T-cell (primary cell): ENCODE measurements around the gene PLK3. TPM values are rescaled to one million over a fixed set of nuclear protein-coding genes. Genes with fewer than 3 reads are reported as not detected.
A peak's percentile ranks its signal among the peaks of the same experiment; 100 is the strongest.

Experiments used
- ATAC-seq, 4 experiments: fragments of 200-7000 bp in 3 of 4; fragments of 150-1000 bp in 1 of 4; cut with Tn5 transposase; replicated peaks in 1 of 4; 1 replicate in 3 of 4; 2 replicates in 1 of 4; pipeline ENCODE4 v1.10.0; 2021; ENCODE audit warnings: moderate library complexity in 3 of 4, mild to moderate bottlenecking in 2 of 4, moderate number of reproducible peaks in 1 of 4
- CTCF ChIA-PET, 2 donors: fragments of 300-600 bp; sonication (Branson Sonifier 250); formaldehyde crosslinking; loops; one replicate each; lab custom pipeline; 2022; ENCODE audit warnings: antibody characterized with exemption in 2 of 2; lab: Charles Lee
- POLR2A ChIA-PET, 2 donors: fragments of 300-600 bp; sonication (Branson Sonifier 250); formaldehyde crosslinking; loops; one replicate each; lab custom pipeline; 2022; ENCODE audit warnings: antibody characterized with exemption in 2 of 2; lab: Charles Lee
- DNase-seq, 35 experiments: peaks; one replicate each; pipeline versions ENCODE4 v3.0.0 to v3.0.0-alpha.2; 2013 to 2023
- H3K27ac ChIP-seq: one replicate; pipeline ENCODE4 v1.5.1; 2013; ENCODE audit warnings: low read length
- H3K27me3 ChIP-seq, 2 experiments: replicated peaks in 1 of 2; 1 replicate in 1 of 2; 2 replicates in 1 of 2; pipeline versions ENCODE4 v1.6.1 to v1.7.0; 2013; ENCODE audit warnings: low read length in 1 of 2, mixed read lengths in 1 of 2; ENCODE audit not compliant: control insufficient read depth in 2 of 2, insufficient read depth in 2 of 2; ENCODE audit errors: extremely low read depth in 1 of 2
- H3K36me3 ChIP-seq, 2 donors: 1 replicate in 1 of 2; 2 replicates in 1 of 2; pipeline versions ENCODE4 v1.6.1 to v1.7.0; 2013; ENCODE audit warnings: low read length in 1 of 2; ENCODE audit not compliant: control insufficient read depth in 2 of 2, insufficient read depth in 1 of 2; ENCODE audit errors: extremely low read depth in 1 of 2
- H3K4me1 ChIP-seq, 2 experiments: 1 replicate in 1 of 2; 2 replicates in 1 of 2; pipeline versions ENCODE4 v1.6.1 to v1.7.0; 2013; ENCODE audit warnings: low read length in 2 of 2, mixed read lengths in 1 of 2; ENCODE audit not compliant: insufficient read depth in 2 of 2, control insufficient read depth in 1 of 2; ENCODE audit errors: extremely low read depth in 1 of 2
- H3K4me3 ChIP-seq, 2 donors: 1 replicate in 1 of 2; 2 replicates in 1 of 2; pipeline versions ENCODE4 v1.5.1 to v1.7.0; 2013; ENCODE audit warnings: mild to moderate bottlenecking in 2 of 2, low read length in 1 of 2, moderate library complexity in 1 of 2; ENCODE audit not compliant: control insufficient read depth in 1 of 2; ENCODE audit errors: extremely low read depth in 1 of 2
- H3K9me3 ChIP-seq: 2 replicates; pipeline ENCODE4 v1.7.0; 2013
- H3K27ac Mint-ChIP-seq, 2 donors: one replicate each; pipeline ENCODE4 v1.8.0; 2020 to 2021; ENCODE audit warnings: mild to moderate bottlenecking in 2 of 2, mixed read lengths in 2 of 2
- H3K27me3 Mint-ChIP-seq, 2 donors: one replicate each; pipeline ENCODE4 v1.8.0; 2021 to 2022; ENCODE audit warnings: mixed read lengths in 2 of 2
- H3K36me3 Mint-ChIP-seq: one replicate; pipeline ENCODE4 v1.8.0; 2021; ENCODE audit warnings: mixed read lengths
- H3K4me1 Mint-ChIP-seq, 3 donors: one replicate each; pipeline ENCODE4 v1.8.0; 2020 to 2022; ENCODE audit warnings: mixed read lengths in 3 of 3, mild to moderate bottlenecking in 1 of 3
- H3K4me3 Mint-ChIP-seq, 3 donors: one replicate each; pipeline ENCODE4 v1.8.0; 2020 to 2022; ENCODE audit warnings: mild to moderate bottlenecking in 3 of 3, mixed read lengths in 3 of 3, moderate library complexity in 3 of 3
- H3K9me3 Mint-ChIP-seq, 3 donors: one replicate each; pipeline ENCODE4 v1.8.0; 2020 to 2022; ENCODE audit warnings: mixed read lengths in 3 of 3
- WGBS: methylation state at CpG from one replicate; pipeline ENCODE4 v1.1.5; 2013; ENCODE audit warnings: missing lambda C conversion rate; ENCODE audit not compliant: insufficient coverage; 5-methylcytosine and 5-hydroxymethylcytosine counted together
- total RNA-seq, 35 experiments: library from RNA in 6 of 35; stranded (reverse) in 6 of 35; fragments of 120-200 nt in 1 of 35; gene quantifications; one replicate each; pipeline versions ENCODE4 v1.2.1 to v1.2.4 and lab custom pipeline; 2013 to 2026

The PLK3 gene
- total RNA-seq, 5 donors from 2014 or later (not counting 1 experiment from before 2014, with no cell fraction given) = 124 to 453 (median 136) TPM

DNA sequence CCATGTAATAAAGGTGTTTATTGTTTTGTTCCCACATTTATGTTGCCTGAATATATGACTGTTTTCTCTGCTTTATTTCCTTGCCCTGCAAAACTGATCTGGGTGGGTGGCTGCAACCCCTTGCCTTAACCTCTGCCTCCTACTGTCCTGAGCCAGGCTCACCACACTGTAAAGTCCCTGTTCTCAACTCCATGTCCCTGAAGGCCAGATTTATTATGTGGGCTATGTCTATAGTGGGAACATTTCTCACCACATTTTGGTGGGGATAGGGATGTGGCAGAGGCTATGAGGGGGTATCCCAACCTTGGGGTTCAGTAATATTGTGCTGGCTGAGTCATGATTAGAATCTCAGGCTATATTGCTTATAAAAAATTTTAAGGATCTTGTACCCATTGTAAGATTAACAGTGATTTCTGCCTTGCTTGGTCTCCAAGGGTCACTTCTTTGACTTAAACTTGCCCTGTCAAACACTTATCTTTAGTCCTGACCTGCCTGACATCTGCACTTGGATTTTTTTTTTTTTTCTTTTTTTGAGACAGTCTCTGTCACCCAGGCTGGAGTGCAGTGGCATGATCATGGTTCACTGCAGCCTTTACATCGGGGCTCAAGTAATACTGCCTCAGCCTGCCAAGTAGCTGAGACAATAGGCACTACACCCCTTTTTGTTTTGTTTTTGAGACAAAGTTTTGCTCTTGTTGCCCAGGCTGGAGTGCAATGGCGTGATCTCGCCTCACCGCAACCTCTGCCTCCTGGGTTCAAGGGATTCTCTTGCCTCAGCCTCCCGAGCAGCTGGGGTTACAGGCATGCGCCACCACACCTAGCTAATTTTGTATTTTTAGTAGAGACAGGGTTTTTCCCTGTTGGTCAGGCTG lies 21.2 kb upstream of the PLK3 start:
- peaks cover 9 to 42% of the 10 kb centered on the region in 2 donors for H3K36me3 ChIP-seq
- Mint-ChIP-seq H3K36me3 (peaks cover 35% of the 10 kb centered on the region), H3K4me1 (peaks cover 41 to 47% (median 43%) of the 10 kb centered on the region in 3 donors), H3K27ac (peak overlapping the region in 1 of 2 donors; percentile 68), H3K4me3 (no peak overlapping the region), H3K9me3 (no peaks in the 10 kb centered on the region), H3K27me3 (no peaks in the 10 kb centered on the region)
- 92% methylated on average over 4 of the region's 6 CpGs for WGBS
- no peaks in the 10 kb centered on the region for H3K9me3 ChIP-seq
- DNase-seq = no peak
- no peaks in the 10 kb centered on the region for H3K27me3 ChIP-seq
- CTCF ChIA-PET = no interaction called here
- H3K4me1 ChIP-seq = peaks cover 18 to 40% of the 10 kb centered on the region in 2 experiments
- no peak overlapping the region for H3K4me3 ChIP-seq
- ATAC-seq = no peak
- H3K27ac ChIP-seq = no peak overlapping the region
- POLR2A ChIA-PET = no interaction called here

- Histone ChIP-seq H3K27me3 (no peaks in the 10 kb centered on the region), H3K9me3 (no peaks in the 10 kb centered on the region), H3K27ac (no peak overlapping the region), H3K36me3 (peaks cover 9 to 42% of the 10 kb centered on the region in 2 donors), H3K4me3 (no peak overlapping the region), H3K4me1 (peaks cover 24 to 50% of the 10 kb centered on the region in 2 experiments)
- CTCF ChIA-PET = no interaction called here
- Mint-ChIP-seq H3K27me3 (no peaks in the 10 kb centered on the region), H3K9me3 (no peaks in the 10 kb centered on the region), H3K36me3 (peaks cover 35% of the 10 kb centered on the region), H3K27ac (no peak overlapping the region), H3K4me1 (peaks cover 43 to 51% (median 49%) of the 10 kb centered on the region in 3 donors), H3K4me3 (no peak overlapping the region)
- ATAC-seq (no peak), DNase-seq (no peak)
- POLR2A ChIA-PET = interaction anchor here in 1 of 2 donors (0.6 to 1.0 kb wide), 2 partner anchors 9 to 32 kb away, joined by 4 to 5 read pairs; no protein-coding TSS in a partner anchor
- WGBS = over 99% methylated on average over 12 of the region's 14 CpGs
Measured at GRCh38 chr1:44780583-44781121, 19.5 kb upstream of the PLK3 start.

DNA sequence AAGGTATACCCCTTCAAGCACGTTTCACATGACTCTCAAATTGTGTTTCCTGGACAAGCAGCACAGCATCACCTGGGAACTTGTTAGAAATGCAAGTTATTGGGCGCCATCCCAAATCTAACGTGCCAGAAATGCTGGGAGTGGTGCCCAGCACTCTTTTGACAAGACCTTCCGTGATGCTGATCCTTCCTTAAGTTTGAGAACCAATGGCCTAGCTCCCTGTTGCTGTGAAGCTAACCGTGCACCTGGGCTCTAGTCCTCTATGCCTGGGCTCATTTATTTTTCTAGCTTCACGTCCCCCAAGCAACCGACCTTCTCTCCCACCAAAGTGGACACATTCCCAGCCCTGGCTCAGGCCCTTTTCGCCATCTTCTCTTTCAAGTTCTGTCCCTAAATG lies 16.5 kb upstream of the PLK3 start:
- peaks cover 17% of the 10 kb centered on the region for H3K36me3 Mint-ChIP-seq

GRCh38 chr1:44784094-44785028 lies 15.8 kb upstream of the PLK3 start:
- Histone ChIP-seq H3K9me3 (no peaks in the 10 kb centered on the region), H3K4me3 (peak overlapping the region in 1 of 2 donors; percentile 42), H3K4me1 (peaks cover 15 to 37% of the 10 kb centered on the region in 2 experiments), H3K36me3 (peaks cover 2 to 18% of the 10 kb centered on the region in 2 donors), H3K27ac (peak overlapping the region; percentile 50), H3K27me3 (no peaks in the 10 kb centered on the region)
- 9% methylated on average over 53 of the region's 71 CpGs for WGBS
- peak; percentile 28 to 41 (median 34) for ATAC-seq
- POLR2A ChIA-PET = interaction anchor here in 1 of 2 donors (0.6 to 1.1 kb wide), 3 partner anchors 9 to 39 kb away, joined by 3 to 7 read pairs (median 4); partner anchors contain the start of gene RPS8
- H3K27ac Mint-ChIP-seq = peak overlapping the region; percentile 83 to 85
- H3K36me3 Mint-ChIP-seq = peaks cover 16% of the 10 kb centered on the region
- no peaks in the 10 kb centered on the region for H3K27me3 Mint-ChIP-seq
- peak overlapping the region; percentile 66 to 74 (median 69) for H3K4me3 Mint-ChIP-seq
- CTCF ChIA-PET = interaction anchor here in 1 of 2 donors (0.9 to 2.3 kb wide), 5 partner anchors 9 to 519 kb away, joined by 3 to 6 read pairs (median 5); partner anchors contain the start of genes EIF2B3, PLK3 and RPS8
- no peaks in the 10 kb centered on the region for H3K9me3 Mint-ChIP-seq
- DNase-seq = peak in 6 of 35 experiments; percentile 16 to 57 (median 29)
- peaks cover 28% of the 10 kb centered on the region in 3 donors for H3K4me1 Mint-ChIP-seq

More for the DNA sequence above, 16.5 kb upstream of the PLK3 start:
- DNase-seq (no peak), ATAC-seq (no peak)
- no peaks in the 10 kb centered on the region for H3K27me3 Mint-ChIP-seq
- CTCF ChIA-PET = interaction anchor here in 1 of 2 donors (1.0 to 2.3 kb wide), 3 partner anchors 9 to 520 kb away, joined by 3 to 6 read pairs (median 5); partner anchors contain the start of genes PLK3 and RPS8
- H3K27me3 ChIP-seq = no peaks in the 10 kb centered on the region
- H3K4me1 ChIP-seq = peaks cover 15 to 37% of the 10 kb centered on the region in 2 experiments
- H3K27ac Mint-ChIP-seq = peak overlapping the region; percentile 76 to 83
- 57% methylated on average over 8 of the region's 8 CpGs for WGBS
- H3K4me3 Mint-ChIP-seq = peak overlapping the region; percentile 57 to 74 (median 63)
- H3K9me3 ChIP-seq = no peaks in the 10 kb centered on the region
- H3K27ac ChIP-seq = peak overlapping the region; percentile 47
- H3K36me3 ChIP-seq = peaks cover 2 to 24% of the 10 kb centered on the region in 2 donors
- H3K4me3 ChIP-seq = peak overlapping the region in 1 of 2 donors; percentile 35
- peaks cover 28 to 32% (median 30%) of the 10 kb centered on the region in 3 donors for H3K4me1 Mint-ChIP-seq
- POLR2A ChIA-PET = interaction anchor here in 1 of 2 donors (0.6 to 1.1 kb wide), 3 partner anchors 8 to 39 kb away, joined by 3 to 7 read pairs (median 4); partner anchors contain the start of gene RPS8
- no peaks in the 10 kb centered on the region for H3K9me3 Mint-ChIP-seq

DNA sequence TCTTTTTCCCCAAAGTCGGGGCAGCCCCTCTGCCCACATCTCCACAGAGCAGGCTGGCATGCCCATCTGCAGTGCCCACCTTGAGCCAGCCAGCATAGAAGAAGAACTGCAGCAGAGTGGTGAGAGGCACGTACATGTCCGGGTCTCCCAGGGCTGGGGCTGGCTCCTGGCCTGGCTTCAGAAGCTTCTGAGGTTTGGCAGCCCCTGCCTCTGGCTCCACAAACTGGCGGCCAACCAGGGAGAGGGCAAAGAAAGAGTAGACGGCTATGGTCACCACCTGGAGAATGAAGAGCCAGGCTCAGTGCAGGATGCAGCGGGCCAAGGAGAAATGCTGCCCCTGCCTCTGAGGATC lies 15.2 kb upstream of the PLK3 start:
- peak overlapping the region; percentile 66 to 74 (median 69) for H3K4me3 Mint-ChIP-seq
- no peaks in the 10 kb centered on the region for H3K27me3 Mint-ChIP-seq
- 96% methylated on average over 4 of the region's 6 CpGs for WGBS
- ATAC-seq (peak in 1 of 4 experiments; percentile 1), DNase-seq (no peak)
- H3K27ac ChIP-seq = peak overlapping the region; percentile 50
- H3K27ac Mint-ChIP-seq = peak overlapping the region; percentile 67 to 85
- POLR2A ChIA-PET = no interaction called here
- H3K36me3 ChIP-seq = peaks cover 2 to 15% of the 10 kb centered on the region in 2 donors
- no peaks in the 10 kb centered on the region for H3K9me3 ChIP-seq
- peaks cover 15 to 37% of the 10 kb centered on the region in 2 experiments for H3K4me1 ChIP-seq
- peaks cover 28% of the 10 kb centered on the region in 3 donors for H3K4me1 Mint-ChIP-seq
- peak overlapping the region in 1 of 2 donors; percentile 42 for H3K4me3 ChIP-seq
- no peaks in the 10 kb centered on the region for H3K27me3 ChIP-seq
- CTCF ChIA-PET = interaction anchor here (0.5 to 2.3 kb wide), 6 partner anchors 10 to 201 kb away, joined by 3 to 6 read pairs (median 4); partner anchors contain the start of genes EIF2B3 (in 1 of the 2), PLK3 (in 1 of the 2) and RPS8 (in 1 of the 2)
- peaks cover 16% of the 10 kb centered on the region for H3K36me3 Mint-ChIP-seq
- no peaks in the 10 kb centered on the region for H3K9me3 Mint-ChIP-seq
